Brain microvascular endothelial cell (primary cell): ENCODE measurements around the gene PCP4.
A peak's percentile ranks its signal among the peaks of the same experiment; 100 is the strongest.

Experiments used
- DNase-seq: peaks from one replicate; pipeline ENCODE4 v3.0.0-alpha.2; 2020
- H3K27ac ChIP-seq: fragments of 250-450 bp; sonication (Bioruptor Pico); 2 replicates; pipeline ENCODE4 v1.5.1; 2020; ENCODE audit warnings: mild to moderate bottlenecking, moderate library complexity
- H3K27me3 ChIP-seq: fragments of 250-450 bp; sonication (Bioruptor Pico); replicated peaks from 2 replicates; pipeline ENCODE4 v1.5.1; 2020; ENCODE audit warnings: mild to moderate bottlenecking
- H3K36me3 ChIP-seq: fragments of 250-450 bp; sonication (Bioruptor Pico); replicated peaks from 2 replicates; pipeline ENCODE4 v1.5.1; 2020; ENCODE audit warnings: mild to moderate bottlenecking
- H3K4me3 ChIP-seq: 2 replicates; pipeline ENCODE4 v1.5.1; 2011; ENCODE audit warnings: low read depth, mild to moderate bottlenecking, control low read depth, low read length, moderate library complexity
- CTCF ChIP-seq: IDR thresholded peaks from 2 replicates; pipeline ENCODE4 v1.5.1; 2011; ENCODE audit warnings: low read depth, mild to moderate bottlenecking, moderate library complexity, low read length, control low read depth, inconsistent platforms; ENCODE audit errors: missing control alignments
- in situ Hi-C: cut with HindIII; loops from 2 replicates; pipeline ENCODE4 v1.10.0; 2017; ENCODE audit warnings: low sequenced_read_pairs, low pct_ligation_motif_present

Gene PCP4

DNA sequence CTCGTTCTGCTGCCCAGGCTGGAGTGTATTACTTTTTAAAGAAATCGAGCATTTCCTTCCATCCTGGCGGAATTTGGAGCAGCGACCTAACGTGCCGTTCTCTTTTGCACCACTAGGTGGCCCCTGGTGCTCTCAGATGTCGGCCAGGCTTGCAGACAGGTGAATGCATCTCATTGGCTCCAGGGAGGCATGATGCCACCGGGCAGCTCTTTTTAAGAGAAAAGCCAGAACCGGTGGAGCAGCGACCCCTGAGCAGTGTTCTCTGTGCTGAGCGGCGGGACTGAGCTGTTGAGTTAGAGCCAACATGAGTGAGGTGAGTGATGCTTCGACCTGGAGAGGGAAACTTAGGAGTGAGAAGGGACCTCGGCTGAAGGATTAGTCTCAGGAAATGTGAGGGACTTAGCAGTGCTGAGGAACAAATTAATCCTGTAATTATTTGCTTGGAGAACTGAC, at the start of gene PCP4:
PCP4 (plus strand) TSS at position 241 of the 453 bp plus-strand sequence; CDS start at position 305, 64 bp downstream.
- Histone ChIP-seq H3K27me3 (no peaks in the 10 kb centered on the region), H3K27ac (no peak within 1 kb of the TSS), H3K4me3 (no peak within 1 kb of the TSS), H3K36me3 (no peaks in the 10 kb centered on the region)
- TF ChIP-seq CTCF, result peak; percentile 77
- peak; percentile 3 for DNase-seq
- in situ Hi-C loops, result no loop called here

DNA sequence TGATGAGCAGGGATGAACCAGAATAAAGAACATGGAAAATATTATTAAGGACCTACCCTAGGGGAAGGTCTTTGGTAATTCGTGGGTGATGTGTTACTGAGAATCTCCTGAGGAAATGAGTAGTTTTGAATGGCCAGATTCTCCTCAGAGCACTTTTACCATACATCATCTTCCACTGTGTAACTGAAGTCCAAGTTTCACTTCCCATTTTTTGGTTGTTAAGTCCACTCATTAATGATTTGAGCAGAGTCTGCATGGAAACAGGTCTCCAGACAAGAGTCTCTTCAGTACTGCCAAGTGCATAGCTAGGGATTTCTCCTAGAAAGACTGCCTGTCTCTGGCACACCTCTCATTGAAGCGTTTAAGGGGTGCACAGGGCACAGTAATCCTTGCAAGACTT, 48.7 kb upstream of the PCP4 start:
- TF ChIP-seq CTCF, result no peak
- H3K27ac ChIP-seq, result no peak overlapping the region
- no peaks in the 10 kb centered on the region for H3K36me3 ChIP-seq
- no peak overlapping the region for H3K4me3 ChIP-seq
- DNase-seq, result no peak
- in situ Hi-C loops, result no loop called here
- no peaks in the 10 kb centered on the region for H3K27me3 ChIP-seq

DNA sequence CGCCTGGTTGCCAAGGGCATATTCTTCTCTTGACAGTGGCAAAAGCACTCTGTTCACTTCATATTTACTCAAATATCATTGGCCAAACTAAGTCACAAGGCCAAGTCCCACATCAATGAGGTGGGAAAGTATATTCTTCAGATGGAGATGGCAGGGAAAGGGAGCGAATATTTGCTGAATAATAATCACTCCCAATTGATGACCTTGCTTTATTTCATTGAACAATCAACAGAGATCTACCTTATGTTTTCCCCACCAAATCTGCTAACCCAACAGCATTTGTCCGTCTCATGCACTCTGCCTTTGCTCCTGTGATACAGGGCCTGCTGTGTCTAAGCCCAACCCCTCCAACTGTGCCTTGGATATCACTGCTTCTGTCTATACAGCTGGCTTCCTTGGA, 45.2 kb upstream of the PCP4 start:
- Histone ChIP-seq H3K4me3 (no peak overlapping the region), H3K27me3 (no peaks in the 10 kb centered on the region), H3K36me3 (no peaks in the 10 kb centered on the region), H3K27ac (no peak overlapping the region)
- in situ Hi-C loops, result no loop called here
- no peak for DNase-seq
- TF ChIP-seq CTCF, result no peak

GRCh38 chr21:39825250-39825649, 42.0 kb upstream of the PCP4 start:
- Histone ChIP-seq H3K36me3 (no peaks in the 10 kb centered on the region), H3K27ac (no peak overlapping the region), H3K27me3 (no peaks in the 10 kb centered on the region), H3K4me3 (no peak overlapping the region)
- DNase-seq, result no peak
- in situ Hi-C loops, result no loop called here
- TF ChIP-seq CTCF, result no peak

- in situ Hi-C loops, result no loop called here
- H3K27me3 ChIP-seq, result no peaks in the 10 kb centered on the region
- TF ChIP-seq CTCF, result no peak
Measured at GRCh38 chr21:39834543-39834942, 32.7 kb upstream of the PCP4 start.

GRCh38 chr21:39837861-39838359, 29.3 kb upstream of the PCP4 start:
- H3K36me3 ChIP-seq, result no peaks in the 10 kb centered on the region
- H3K4me3 ChIP-seq, result no peak overlapping the region
- DNase-seq, result no peak
- no peak for TF ChIP-seq CTCF
- no peaks in the 10 kb centered on the region for H3K27me3 ChIP-seq
- H3K27ac ChIP-seq, result no peak overlapping the region
- in situ Hi-C loops, result no loop called here

More at GRCh38 chr21:39834543-39834942, 32.7 kb upstream of the PCP4 start:
- no peaks in the 10 kb centered on the region for H3K36me3 ChIP-seq
- DNase-seq, result no peak
- no peak overlapping the region for H3K27ac ChIP-seq
- no peak overlapping the region for H3K4me3 ChIP-seq
